Mesothelial cell of epicardium (in vitro differentiated cells): ENCODE data around the gene CNIH1. TPM values are rescaled to one million over a fixed set of nuclear protein-coding genes. Genes with fewer than 3 reads are reported as not detected.
"Not testable (repeated sequence)": the region's sequence is repeated elsewhere in the genome, so short reads cannot be mapped to it uniquely, and the experiment has no call there.

Source experiments
- DNase-seq, 2 experiments: peaks; one replicate each; pipeline ENCODE4 v3.0.0; 2021; ENCODE audit warnings: low spot score in 2 of 2; ENCODE audit not compliant: unreplicated experiment in 2 of 2
- H3K27ac Mint-ChIP-seq: 2 replicates; pipeline ENCODE4 v1.8.0; 2021; ENCODE audit warnings: mixed read lengths
- H3K27me3 Mint-ChIP-seq: 2 replicates; pipeline ENCODE4 v1.8.0; 2021; ENCODE audit warnings: low read depth, mixed read lengths
- H3K36me3 Mint-ChIP-seq: 2 replicates; pipeline ENCODE4 v1.8.0; 2021; ENCODE audit warnings: mixed read lengths
- H3K4me1 Mint-ChIP-seq: 2 replicates; pipeline ENCODE4 v1.8.0; 2021; ENCODE audit warnings: mixed read lengths
- H3K4me3 Mint-ChIP-seq: 2 replicates; pipeline ENCODE4 v1.8.0; 2021; ENCODE audit warnings: mild to moderate bottlenecking, moderate library complexity, mixed read lengths
- H3K9me3 Mint-ChIP-seq: 2 replicates; pipeline ENCODE4 v1.8.0; 2021; ENCODE audit warnings: mixed read lengths
- CTCF ChIP-seq: fragments of 200-600 bp; sonication (generic); IDR thresholded peaks from one replicate; pipeline ENCODE4 v1.5.0; 2021; ENCODE audit warnings: antibody characterized with exemption; ENCODE audit not compliant: unreplicated experiment
- total RNA-seq: library from RNA; stranded (reverse); gene quantifications from 3 replicates; pipeline ENCODE4 v1.2.1, GENCODE V29; 2021

CNIH1 gene
- total RNA-seq, 1 donor from 2014 or later = 97.6 TPM

- Mint-ChIP-seq H3K27ac (peak overlapping the region; percentile 10), H3K36me3 (no peaks in the 10 kb centered on the region), H3K27me3 (peaks cover 5% of the 10 kb centered on the region), H3K4me1 (peaks cover 46% of the 10 kb centered on the region), H3K4me3 (no peak overlapping the region), H3K9me3 (no peaks in the 10 kb centered on the region)
- DNase-seq = no peak
- TF ChIP-seq CTCF = no peak
These were observed 3.5 kb upstream of the CNIH1 start for GRCh38 chr14:54444681-54445080.

GRCh38 chr14:54443981-54444380 is 2.8 kb upstream of the CNIH1 start:
- Mint-ChIP-seq H3K27me3 (peaks cover 3% of the 10 kb centered on the region), H3K9me3 (no peaks in the 10 kb centered on the region), H3K4me1 (peaks cover 50% of the 10 kb centered on the region), H3K27ac (no peak overlapping the region), H3K4me3 (no peak overlapping the region), H3K36me3 (no peaks in the 10 kb centered on the region)
- DNase-seq = no peak
- TF ChIP-seq CTCF = no peak

DNA sequence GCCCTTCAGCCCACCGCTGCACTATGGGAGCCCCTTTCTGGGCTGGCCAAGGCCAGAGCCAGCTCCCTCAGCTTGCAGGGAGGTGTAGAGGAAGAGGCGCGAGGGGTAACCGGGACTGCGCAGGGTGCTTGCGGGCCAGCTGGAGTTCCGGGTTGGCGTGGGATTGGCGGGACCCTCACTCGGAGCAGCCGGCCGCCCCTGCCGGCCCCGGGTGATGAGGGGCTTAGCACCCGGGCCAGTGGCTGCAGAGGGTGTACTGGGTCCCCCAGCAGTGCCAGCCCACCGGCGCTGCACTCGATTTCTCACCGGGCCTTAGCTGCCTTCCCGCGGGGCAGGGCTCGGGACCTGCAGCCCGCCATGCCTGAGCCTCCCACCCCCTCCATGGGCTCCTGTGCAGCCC is 1.8 kb upstream of the CNIH1 start:
- H3K4me3 Mint-ChIP-seq, H3K27ac Mint-ChIP-seq, H3K27me3 Mint-ChIP-seq, DNase-seq, H3K36me3 Mint-ChIP-seq, H3K9me3 Mint-ChIP-seq: not testable (repeated sequence)
- H3K4me1 Mint-ChIP-seq = peaks cover 56% of the 10 kb centered on the region

GRCh38 chr14:54440476-54440872 is 700 bp downstream of the CNIH1 start:
- no peak for DNase-seq
- H3K4me1 Mint-ChIP-seq = peaks cover 53% of the 10 kb centered on the region
- peak overlapping the region; percentile 76 for H3K4me3 Mint-ChIP-seq
- no peak for TF ChIP-seq CTCF
- H3K36me3 Mint-ChIP-seq = peaks cover 6% of the 10 kb centered on the region
- peak overlapping the region; percentile 89 for H3K27ac Mint-ChIP-seq
- no peaks in the 10 kb centered on the region for H3K9me3 Mint-ChIP-seq
- H3K27me3 Mint-ChIP-seq = no peaks in the 10 kb centered on the region

GRCh38 chr14:54440037-54440436 is 1.1 kb downstream of the CNIH1 start:
- H3K9me3 Mint-ChIP-seq = no peaks in the 10 kb centered on the region
- DNase-seq = no peak
- TF ChIP-seq CTCF = no peak
- H3K4me1 Mint-ChIP-seq = peaks cover 52% of the 10 kb centered on the region
- peak overlapping the region; percentile 89 for H3K27ac Mint-ChIP-seq
- H3K27me3 Mint-ChIP-seq = no peaks in the 10 kb centered on the region
- peaks cover 6% of the 10 kb centered on the region for H3K36me3 Mint-ChIP-seq
- H3K4me3 Mint-ChIP-seq = peak overlapping the region; percentile 76

GRCh38 chr14:54438703-54439102 is 2.5 kb downstream of the CNIH1 start:
- Mint-ChIP-seq H3K4me3 (no peak overlapping the region), H3K36me3 (peaks cover 8% of the 10 kb centered on the region), H3K9me3 (no peaks in the 10 kb centered on the region), H3K4me1 (peaks cover 41% of the 10 kb centered on the region), H3K27me3 (no peaks in the 10 kb centered on the region), H3K27ac (peak overlapping the region; percentile 69)
- TF ChIP-seq CTCF = no peak
- DNase-seq = no peak

- H3K36me3 Mint-ChIP-seq = not testable (repeated sequence)
- peaks cover 45% of the 10 kb centered on the region for H3K4me1 Mint-ChIP-seq
These were observed 3.2 kb downstream of the CNIH1 start for GRCh38 chr14:54437954-54438353.

More at GRCh38 chr14:54437954-54438353, 3.2 kb downstream of the CNIH1 start:
- H3K27me3 Mint-ChIP-seq, H3K27ac Mint-ChIP-seq, H3K9me3 Mint-ChIP-seq, H3K4me3 Mint-ChIP-seq, DNase-seq: not testable (repeated sequence)
